ENCODE measurements around the gene LAMTOR3. TPM values are rescaled to one million over a fixed set of nuclear protein-coding genes. Genes with fewer than 3 reads are reported as not detected.

Gene LAMTOR3
- total and polyA plus RNA-seq, 9 of the 15 experiments (the other 6 are each of a cell fraction or from before 2014, with no cell fraction given): 17.9 to 146 (median 59.4) TPM

- TF ChIP-seq E4F1 (CRISPR knock-in tag; IDR thresholded peaks at IDR 0.05; ENCODE audit: borderline replicate concordance) (no peak), IFI16 (CRISPR knock-in tag; IDR thresholded peaks at IDR 0.05) (no peak), CEBPG (CRISPR knock-in tag; IDR thresholded peaks at IDR 0.05) (no peak), CEBPG (tag; conservative IDR thresholded peaks at IDR 0.05 in 1 of 2, IDR thresholded peaks at IDR 0.05 in 1 of 2) (no peak), ZNF217 (CRISPR knock-in tag; IDR thresholded peaks at IDR 0.05) (no peak), CBFB (CRISPR knock-in tag; IDR thresholded peaks at IDR 0.05) (no peak), NR2F6 (CRISPR knock-in tag; IDR thresholded peaks at IDR 0.05) (no peak), ZSCAN29 (IDR thresholded peaks at IDR 0.05) (no peak), MTA1 (IDR thresholded peaks at IDR 0.05; ENCODE audit: borderline replicate concordance) (no peak), ZNF174 (CRISPR knock-in tag; IDR thresholded peaks at IDR 0.05) (no peak), MBD2 (IDR thresholded peaks at IDR 0.05; ENCODE audit: borderline replicate concordance, low read depth) (no peak)
Observed at GRCh38 chr4:99921174-99921573, 26.9 kb upstream of the LAMTOR3 start (continued).

GRCh38 chr4:99918656-99919055, 24.4 kb upstream of the LAMTOR3 start:
- WGBS (ENCODE audit: insufficient coverage, low coverage, missing lambda C conversion rate): 100% methylated on average over 2 of the region's 2 CpGs
- H4K20me1 ChIP-seq (replicated peaks; ENCODE audit: control insufficient read depth, insufficient read depth, low read length): no peaks in the 10 kb centered on the region
- H3K4me1 ChIP-seq (replicated peaks in 1 of 2; ENCODE audit: control insufficient read depth in 2 of 2, insufficient read depth in 2 of 2, low read length in 2 of 2): no peaks in the 10 kb centered on the region
- H3K4me2 ChIP-seq (ENCODE audit: insufficient read depth, low read length): no peak overlapping the region
- no peaks in the 10 kb centered on the region for H3K79me2 ChIP-seq (ENCODE audit: control insufficient read depth, insufficient read depth, low read length)
- in situ Hi-C loops (cut with MboI) (no loop called here), intact Hi-C loops (cut with micrococcal nuclease) (no loop called here)
- no peak overlapping the region for H3K9ac ChIP-seq (ENCODE audit: insufficient read depth in 1 of 2, low read depth in 2 of 2, low read length in 2 of 2)
- no peak for DNase-seq (ENCODE audit: extremely low read depth in 1 of 4, low spot score in 3 of 4)
- H3K4me3 ChIP-seq: no peak overlapping the region
- no peak overlapping the region for H2AFZ ChIP-seq (ENCODE audit: low read depth, low read length)
- FAIRE-seq: no peak
- no peak overlapping the region for H3K27ac ChIP-seq (ENCODE audit: extremely low read depth, low read depth, low read length)
- BruUV-seq (replicated peaks): no TSS peak
- H3K9me3 ChIP-seq (replicated peaks; ENCODE audit: control insufficient read depth, insufficient read depth, low read depth, low read length): no peaks in the 10 kb centered on the region
- no peaks in the 10 kb centered on the region for H3K9me1 ChIP-seq (ENCODE audit: control insufficient read depth, insufficient read depth, low read length)
- peaks cover 44% of the 10 kb centered on the region; the same call in 2 of the 3 replicates for H3K36me3 ChIP-seq (ENCODE audit: control insufficient read depth, insufficient read depth, low read length)
- ChIA-PET CTCF (ENCODE audit: low intra/inter-chr PET ratio) (no interaction called here), POLR2A (no interaction called here)
- no peaks in the 10 kb centered on the region for H3K27me3 ChIP-seq (ENCODE audit: control insufficient read depth in 2 of 2, insufficient read depth in 2 of 2, low read length in 2 of 2)
- ATAC-seq: no peak
- TF ChIP-seq JUN (IDR thresholded peaks at IDR 0.05; ENCODE audit: borderline replicate concordance, low read depth, low read length) (no peak), JUN (CRISPR knock-in tag; IDR thresholded peaks at IDR 0.05; ENCODE audit: borderline replicate concordance) (no peak), ZNF583 (CRISPR knock-in tag; IDR thresholded peaks at IDR 0.05) (no peak), SPI1 (IDR thresholded peaks at IDR 0.05; ENCODE audit: borderline replicate concordance, low read depth, low read length) (no peak), CCNT2 (IDR thresholded peaks at IDR 0.05; ENCODE audit: borderline replicate concordance, extremely low read depth, insufficient read length, low read depth, low read length) (no peak), AFF1 (IDR thresholded peaks at IDR 0.05; ENCODE audit: low read depth in 1 of 2, partially characterized antibody in 2 of 2) (no peak), GABPA (tag; conservative IDR thresholded peaks at IDR 0.05; ENCODE audit: low read depth) (no peak)
